WTC11 (cell line): ENCODE measurements around the gene CAPNS1. TPM values are rescaled to one million over a fixed set of nuclear protein-coding genes. Genes with fewer than 3 reads are reported as not detected.

Experiments
- ATAC-seq: fragments of 200-7000 bp; cut with Tn5 transposase; 2 replicates; pipeline ENCODE4 v1.10.0; 2021; ENCODE audit warnings: mild to moderate bottlenecking, moderate library complexity
- CTCF ChIA-PET: fragments of 300-600 bp; sonication (Branson Sonifier 250); formaldehyde crosslinking; loops from one replicate; lab custom pipeline; 2021; ENCODE audit warnings: antibody characterized with exemption; lab: Charles Lee
- POLR2A ChIA-PET: fragments of 350-600 bp; sonication (Branson Sonifier 250); formaldehyde crosslinking; loops from one replicate; lab custom pipeline; 2021; ENCODE audit warnings: antibody characterized with exemption; lab: Charles Lee
- DNase-seq: peaks from one replicate; pipeline ENCODE4 v3.0.0; 2021; ENCODE audit warnings: low spot score
- H3K27ac Mint-ChIP-seq: 2 replicates; pipeline ENCODE4 v1.8.0; 2021; ENCODE audit warnings: mixed read lengths
- H3K27me3 Mint-ChIP-seq: 2 replicates; pipeline ENCODE4 v1.8.0; 2021; ENCODE audit warnings: low read depth, mild to moderate bottlenecking, moderate library complexity, mixed read lengths
- H3K36me3 Mint-ChIP-seq: 2 replicates; pipeline ENCODE4 v1.8.0; 2021; ENCODE audit warnings: mixed read lengths
- H3K4me1 Mint-ChIP-seq: 2 replicates; pipeline ENCODE4 v1.8.0; 2022; ENCODE audit warnings: mixed read lengths
- H3K4me3 Mint-ChIP-seq: 2 replicates; pipeline ENCODE4 v1.8.0; 2021; ENCODE audit warnings: mild to moderate bottlenecking, moderate library complexity, mixed read lengths
- H3K9me3 Mint-ChIP-seq: 2 replicates; pipeline ENCODE4 v1.8.0; 2021; ENCODE audit warnings: mixed read lengths
- ATF1 ChIP-seq: sonication (generic); formaldehyde crosslinking; IDR thresholded peaks from 2 replicates; pipeline ENCODE4 v1.8.1; 2023; ENCODE audit warnings: mild to moderate bottlenecking, moderate library complexity, missing genetic modification reagents
- CREM ChIP-seq: sonication (generic); formaldehyde crosslinking; IDR thresholded peaks from 2 replicates; pipeline ENCODE4 v1.8.1; 2022; ENCODE audit warnings: mild to moderate bottlenecking, missing genetic modification reagents, moderate library complexity
- ETV6 ChIP-seq: sonication (generic); formaldehyde crosslinking; IDR thresholded peaks from 2 replicates; pipeline ENCODE4 v1.8.1; 2022; ENCODE audit warnings: mild to moderate bottlenecking, missing genetic modification reagents
- FOXJ3 ChIP-seq: sonication (generic); formaldehyde crosslinking; IDR thresholded peaks from 2 replicates; pipeline ENCODE4 v1.9.0; 2021; ENCODE audit warnings: missing genetic modification reagents, mild to moderate bottlenecking, borderline replicate concordance
- FOXK1 ChIP-seq: sonication (generic); formaldehyde crosslinking; IDR thresholded peaks from 2 replicates; pipeline ENCODE4 v1.8.0; 2022; ENCODE audit warnings: mild to moderate bottlenecking, moderate library complexity, missing genetic modification reagents
- MYBL2 ChIP-seq: sonication (generic); formaldehyde crosslinking; IDR thresholded peaks from 2 replicates; pipeline ENCODE4 v1.8.1; 2023; ENCODE audit warnings: mild to moderate bottlenecking, moderate library complexity, missing genetic modification reagents
- NR1H2 ChIP-seq: sonication (generic); formaldehyde crosslinking; IDR thresholded peaks from 2 replicates; pipeline ENCODE4 v1.9.0; 2021; ENCODE audit warnings: mild to moderate bottlenecking, moderate library complexity, missing genetic modification reagents
- NR3C1 ChIP-seq: sonication (generic); formaldehyde crosslinking; conservative IDR thresholded peaks from 2 replicates; pipeline ENCODE4 v1.8.1; 2023; ENCODE audit warnings: low read depth, mild to moderate bottlenecking, missing genetic modification reagents
- OVOL2 ChIP-seq: fragments of 250-450 bp; sonication (Bioruptor Pico); IDR thresholded peaks from 2 replicates; pipeline ENCODE4 v1.9.0; 2021; ENCODE audit warnings: mild to moderate bottlenecking, borderline replicate concordance
- SMAD3 ChIP-seq: sonication (generic); formaldehyde crosslinking; IDR thresholded peaks from 2 replicates; pipeline ENCODE4 v1.8.0; 2022; ENCODE audit warnings: missing genetic modification reagents, mild to moderate bottlenecking, borderline replicate concordance
- ZNF219 ChIP-seq: sonication (generic); formaldehyde crosslinking; IDR thresholded peaks from 2 replicates; pipeline ENCODE4 v1.8.0; 2023; ENCODE audit warnings: missing genetic modification reagents, mild to moderate bottlenecking, borderline replicate concordance
- total RNA-seq: library from RNA; stranded (reverse); gene quantifications from 3 replicates; pipeline ENCODE4 v1.2.3, GENCODE V29; 2021
- TF ChIP-seq, protein P1 (sequence below): sonication (generic); formaldehyde crosslinking; IDR thresholded peaks from 2 replicates; pipeline ENCODE4 v1.8.1; 2022; ENCODE audit warnings: low read depth, missing genetic modification reagents, borderline replicate concordance
- TF ChIP-seq, protein P2 (sequence below): sonication (generic); formaldehyde crosslinking; IDR thresholded peaks from 2 replicates; pipeline ENCODE4 v1.8.1; 2023; ENCODE audit warnings: mild to moderate bottlenecking, moderate library complexity, missing genetic modification reagents
- TF ChIP-seq, protein P3 (sequence below): fragments of 250-450 bp; sonication (Bioruptor Pico); conservative IDR thresholded peaks from 2 replicates; pipeline ENCODE4 v1.9.0; 2021; ENCODE audit warnings: mild to moderate bottlenecking
- TF ChIP-seq, protein P4 (sequence below): sonication (generic); formaldehyde crosslinking; IDR thresholded peaks from 2 replicates; pipeline ENCODE4 v1.8.0; 2022; ENCODE audit warnings: mild to moderate bottlenecking, missing genetic modification reagents
- TF ChIP-seq, protein P5 (sequence below): sonication (generic); formaldehyde crosslinking; IDR thresholded peaks from 2 replicates; pipeline ENCODE4 v1.8.0; 2022; ENCODE audit warnings: mild to moderate bottlenecking, missing genetic modification reagents
- TF ChIP-seq, protein P6 (sequence below): sonication (generic); formaldehyde crosslinking; IDR thresholded peaks from 2 replicates; pipeline ENCODE4 v1.8.1; 2022; ENCODE audit warnings: mild to moderate bottlenecking, moderate library complexity, missing genetic modification reagents
- TF ChIP-seq, protein P7 (sequence below): sonication (generic); formaldehyde crosslinking; IDR thresholded peaks from 2 replicates; pipeline ENCODE4 v1.8.1; 2023; ENCODE audit warnings: mild to moderate bottlenecking, missing genetic modification reagents
- TF ChIP-seq, protein P8 (sequence below): sonication (generic); formaldehyde crosslinking; IDR thresholded peaks from 2 replicates; pipeline ENCODE4 v1.8.1; 2023; ENCODE audit warnings: mild to moderate bottlenecking, missing genetic modification reagents

The CAPNS1 gene
- total RNA-seq, 1 experiment from 2014 or later: 358 TPM

DNA sequence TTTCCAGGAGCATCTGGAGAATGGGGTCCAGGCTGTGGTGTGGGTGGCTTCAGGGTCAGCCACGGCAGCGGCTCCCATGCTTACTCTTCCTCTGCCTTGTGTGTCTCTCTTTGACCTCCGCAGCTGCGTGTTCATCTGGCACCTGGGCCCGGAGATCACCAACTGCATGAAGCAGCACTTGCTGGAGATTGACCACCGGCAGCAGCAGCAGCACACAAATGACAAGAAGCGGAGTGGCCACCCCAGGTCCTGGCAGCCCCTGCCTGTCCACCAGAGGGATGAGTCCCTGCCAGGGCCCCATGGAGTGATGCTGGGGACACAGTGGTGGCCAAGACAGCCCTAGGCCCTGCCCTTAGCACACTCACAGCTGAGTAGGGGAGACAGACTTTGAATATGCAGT, 47.3 kb upstream of the CAPNS1 start (continued):
- TF ChIP-seq, protein P1, sequence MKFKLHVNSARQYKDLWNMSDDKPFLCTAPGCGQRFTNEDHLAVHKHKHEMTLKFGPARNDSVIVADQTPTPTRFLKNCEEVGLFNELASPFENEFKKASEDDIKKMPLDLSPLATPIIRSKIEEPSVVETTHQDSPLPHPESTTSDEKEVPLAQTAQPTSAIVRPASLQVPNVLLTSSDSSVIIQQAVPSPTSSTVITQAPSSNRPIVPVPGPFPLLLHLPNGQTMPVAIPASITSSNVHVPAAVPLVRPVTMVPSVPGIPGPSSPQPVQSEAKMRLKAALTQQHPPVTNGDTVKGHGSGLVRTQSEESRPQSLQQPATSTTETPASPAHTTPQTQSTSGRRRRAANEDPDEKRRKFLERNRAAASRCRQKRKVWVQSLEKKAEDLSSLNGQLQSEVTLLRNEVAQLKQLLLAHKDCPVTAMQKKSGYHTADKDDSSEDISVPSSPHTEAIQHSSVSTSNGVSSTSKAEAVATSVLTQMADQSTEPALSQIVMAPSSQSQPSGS (CRISPR knock-in tag): no peak

DNA sequence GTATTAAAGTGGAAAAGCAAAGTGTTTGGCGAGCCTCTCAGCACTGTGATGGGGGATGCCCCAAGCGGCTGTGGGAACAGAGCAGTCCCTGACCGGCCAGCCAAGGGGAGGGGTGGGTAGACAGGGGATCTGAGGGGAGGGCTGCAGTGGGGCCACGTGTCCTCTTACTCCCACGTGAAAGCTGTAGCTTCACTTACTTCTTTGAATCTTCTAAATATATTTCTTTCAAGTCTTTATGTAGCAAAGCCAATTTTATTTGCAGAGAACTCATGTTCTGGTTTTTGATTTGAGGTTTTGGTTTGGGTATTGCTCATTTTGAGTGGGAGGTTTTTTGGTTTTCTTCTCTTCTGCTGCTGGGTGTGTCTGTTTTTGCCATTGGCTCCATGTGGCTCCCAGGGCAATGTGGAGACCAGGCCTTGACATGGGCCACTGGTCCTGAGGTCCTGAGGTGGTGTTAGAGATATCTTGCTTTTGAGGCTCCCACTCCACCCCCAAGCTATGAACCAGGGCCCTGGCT, 46.7 kb upstream of the CAPNS1 start:
- TF ChIP-seq ZNF219 (CRISPR knock-in tag): no peak
- TF ChIP-seq FOXK1 (CRISPR knock-in tag): no peak
- TF ChIP-seq ETV6 (CRISPR knock-in tag): no peak
- TF ChIP-seq OVOL2 (CRISPR knock-in tag): no peak
- TF ChIP-seq NR1H2 (CRISPR knock-in tag): no peak
- TF ChIP-seq, protein P2, sequence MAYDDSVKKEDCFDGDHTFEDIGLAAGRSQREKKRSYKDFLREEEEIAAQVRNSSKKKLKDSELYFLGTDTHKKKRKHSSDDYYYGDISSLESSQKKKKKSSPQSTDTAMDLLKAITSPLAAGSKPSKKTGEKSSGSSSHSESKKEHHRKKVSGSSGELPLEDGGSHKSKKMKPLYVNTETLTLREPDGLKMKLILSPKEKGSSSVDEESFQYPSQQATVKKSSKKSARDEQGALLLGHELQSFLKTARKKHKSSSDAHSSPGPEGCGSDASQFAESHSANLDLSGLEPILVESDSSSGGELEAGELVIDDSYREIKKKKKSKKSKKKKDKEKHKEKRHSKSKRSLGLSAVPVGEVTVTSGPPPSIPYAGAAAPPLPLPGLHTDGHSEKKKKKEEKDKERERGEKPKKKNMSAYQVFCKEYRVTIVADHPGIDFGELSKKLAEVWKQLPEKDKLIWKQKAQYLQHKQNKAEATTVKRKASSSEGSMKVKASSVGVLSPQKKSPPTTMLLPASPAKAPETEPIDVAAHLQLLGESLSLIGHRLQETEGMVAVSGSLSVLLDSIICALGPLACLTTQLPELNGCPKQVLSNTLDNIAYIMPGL: no peak
- TF ChIP-seq, protein P3, sequence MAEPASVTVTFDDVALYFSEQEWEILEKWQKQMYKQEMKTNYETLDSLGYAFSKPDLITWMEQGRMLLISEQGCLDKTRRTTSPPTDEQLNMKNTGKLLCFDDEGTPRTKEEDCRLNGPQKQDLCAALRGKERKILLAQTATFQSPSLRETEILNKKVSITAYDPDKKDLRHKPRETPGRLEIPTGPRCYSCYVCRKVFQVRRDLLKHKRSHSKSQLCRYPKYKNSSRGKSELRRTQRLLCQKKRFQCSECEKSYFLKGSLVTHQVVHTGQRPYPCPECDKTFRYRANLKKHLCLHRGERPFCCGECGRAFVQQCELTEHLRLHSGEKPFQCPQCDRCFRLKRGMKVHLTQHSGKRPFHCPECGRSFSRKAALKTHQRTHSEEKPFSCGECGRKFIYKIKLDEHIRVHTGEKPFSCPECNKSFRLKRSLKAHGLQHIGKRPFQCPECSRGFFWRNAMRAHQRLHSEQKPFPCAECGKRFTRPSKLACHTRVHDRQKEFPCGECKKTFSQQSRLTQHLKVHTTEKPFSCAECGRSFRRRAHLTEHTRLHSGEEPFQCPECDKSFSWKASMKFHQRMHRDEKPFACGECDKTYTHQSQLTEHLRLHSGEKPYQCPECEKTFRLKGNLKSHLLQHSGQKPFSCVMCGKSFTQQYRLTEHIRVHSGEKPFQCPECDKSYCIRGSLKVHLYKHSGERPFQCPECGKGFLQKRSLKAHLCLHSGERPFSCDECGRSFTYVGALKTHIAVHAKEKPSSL (CRISPR knock-in tag): no peak
- no peak for TF ChIP-seq MYBL2 (CRISPR knock-in tag)
- TF ChIP-seq, protein P4, sequence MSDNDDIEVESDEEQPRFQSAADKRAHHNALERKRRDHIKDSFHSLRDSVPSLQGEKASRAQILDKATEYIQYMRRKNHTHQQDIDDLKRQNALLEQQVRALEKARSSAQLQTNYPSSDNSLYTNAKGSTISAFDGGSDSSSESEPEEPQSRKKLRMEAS (CRISPR knock-in tag): no peak
- TF ChIP-seq, protein P5, sequence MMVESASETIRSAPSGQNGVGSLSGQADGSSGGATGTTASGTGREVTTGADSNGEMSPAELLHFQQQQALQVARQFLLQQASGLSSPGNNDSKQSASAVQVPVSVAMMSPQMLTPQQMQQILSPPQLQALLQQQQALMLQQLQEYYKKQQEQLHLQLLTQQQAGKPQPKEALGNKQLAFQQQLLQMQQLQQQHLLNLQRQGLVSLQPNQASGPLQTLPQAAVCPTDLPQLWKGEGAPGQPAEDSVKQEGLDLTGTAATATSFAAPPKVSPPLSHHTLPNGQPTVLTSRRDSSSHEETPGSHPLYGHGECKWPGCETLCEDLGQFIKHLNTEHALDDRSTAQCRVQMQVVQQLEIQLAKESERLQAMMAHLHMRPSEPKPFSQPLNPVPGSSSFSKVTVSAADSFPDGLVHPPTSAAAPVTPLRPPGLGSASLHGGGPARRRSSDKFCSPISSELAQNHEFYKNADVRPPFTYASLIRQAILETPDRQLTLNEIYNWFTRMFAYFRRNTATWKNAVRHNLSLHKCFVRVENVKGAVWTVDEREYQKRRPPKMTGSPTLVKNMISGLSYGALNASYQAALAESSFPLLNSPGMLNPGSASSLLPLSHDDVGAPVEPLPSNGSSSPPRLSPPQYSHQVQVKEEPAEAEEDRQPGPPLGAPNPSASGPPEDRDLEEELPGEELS (CRISPR knock-in tag): no peak
- no peak for TF ChIP-seq NR3C1 (CRISPR knock-in tag)
- no peak for TF ChIP-seq SMAD3 (CRISPR knock-in tag)
- Mint-ChIP-seq H3K36me3 (peaks cover 45% of the 10 kb centered on the region), H3K27me3 (no peaks in the 10 kb centered on the region), H3K4me3 (no peak overlapping the region), H3K4me1 (no peaks in the 10 kb centered on the region), H3K27ac (no peak overlapping the region), H3K9me3 (no peaks in the 10 kb centered on the region)
- ATAC-seq (no peak), DNase-seq (no peak)
- ChIA-PET POLR2A (no interaction called here), CTCF (no interaction called here)

DNA sequence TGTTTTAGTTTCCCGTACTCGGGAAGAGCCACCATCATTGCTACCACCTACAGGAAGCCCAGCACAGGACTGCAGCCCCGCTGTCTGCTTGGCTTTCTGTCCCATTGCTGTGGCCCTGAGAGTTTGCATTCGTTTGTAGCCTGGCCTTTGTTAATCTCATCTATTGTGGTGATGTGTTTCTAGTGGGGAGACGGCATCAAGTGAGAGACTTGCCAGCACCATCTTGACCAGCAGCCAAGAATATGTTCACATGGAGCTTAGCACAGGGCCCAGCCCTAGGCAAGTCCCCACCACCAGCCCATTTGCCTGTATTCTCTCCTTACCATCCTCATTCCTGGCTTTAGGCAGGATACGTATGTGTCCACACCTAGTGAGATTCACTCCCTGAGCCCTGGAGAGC, 46.2 kb upstream of the CAPNS1 start:
- POLR2A ChIA-PET: no interaction called here
- ATAC-seq: no peak
- Mint-ChIP-seq H3K4me3 (no peak overlapping the region), H3K4me1 (no peaks in the 10 kb centered on the region), H3K27ac (no peak overlapping the region), H3K9me3 (no peaks in the 10 kb centered on the region), H3K36me3 (peaks cover 44% of the 10 kb centered on the region), H3K27me3 (no peaks in the 10 kb centered on the region)
- no peak for TF ChIP-seq CREM (CRISPR knock-in tag)
- TF ChIP-seq, protein P6, sequence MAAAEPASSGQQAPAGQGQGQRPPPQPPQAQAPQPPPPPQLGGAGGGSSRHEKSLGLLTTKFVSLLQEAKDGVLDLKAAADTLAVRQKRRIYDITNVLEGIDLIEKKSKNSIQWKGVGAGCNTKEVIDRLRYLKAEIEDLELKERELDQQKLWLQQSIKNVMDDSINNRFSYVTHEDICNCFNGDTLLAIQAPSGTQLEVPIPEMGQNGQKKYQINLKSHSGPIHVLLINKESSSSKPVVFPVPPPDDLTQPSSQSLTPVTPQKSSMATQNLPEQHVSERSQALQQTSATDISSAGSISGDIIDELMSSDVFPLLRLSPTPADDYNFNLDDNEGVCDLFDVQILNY (CRISPR knock-in tag): no peak
- no peak for TF ChIP-seq FOXJ3 (CRISPR knock-in tag)
- TF ChIP-seq, protein P7, sequence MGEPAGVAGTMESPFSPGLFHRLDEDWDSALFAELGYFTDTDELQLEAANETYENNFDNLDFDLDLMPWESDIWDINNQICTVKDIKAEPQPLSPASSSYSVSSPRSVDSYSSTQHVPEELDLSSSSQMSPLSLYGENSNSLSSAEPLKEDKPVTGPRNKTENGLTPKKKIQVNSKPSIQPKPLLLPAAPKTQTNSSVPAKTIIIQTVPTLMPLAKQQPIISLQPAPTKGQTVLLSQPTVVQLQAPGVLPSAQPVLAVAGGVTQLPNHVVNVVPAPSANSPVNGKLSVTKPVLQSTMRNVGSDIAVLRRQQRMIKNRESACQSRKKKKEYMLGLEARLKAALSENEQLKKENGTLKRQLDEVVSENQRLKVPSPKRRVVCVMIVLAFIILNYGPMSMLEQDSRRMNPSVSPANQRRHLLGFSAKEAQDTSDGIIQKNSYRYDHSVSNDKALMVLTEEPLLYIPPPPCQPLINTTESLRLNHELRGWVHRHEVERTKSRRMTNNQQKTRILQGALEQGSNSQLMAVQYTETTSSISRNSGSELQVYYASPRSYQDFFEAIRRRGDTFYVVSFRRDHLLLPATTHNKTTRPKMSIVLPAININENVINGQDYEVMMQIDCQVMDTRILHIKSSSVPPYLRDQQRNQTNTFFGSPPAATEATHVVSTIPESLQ (CRISPR knock-in tag): no peak
- TF ChIP-seq, protein P8, sequence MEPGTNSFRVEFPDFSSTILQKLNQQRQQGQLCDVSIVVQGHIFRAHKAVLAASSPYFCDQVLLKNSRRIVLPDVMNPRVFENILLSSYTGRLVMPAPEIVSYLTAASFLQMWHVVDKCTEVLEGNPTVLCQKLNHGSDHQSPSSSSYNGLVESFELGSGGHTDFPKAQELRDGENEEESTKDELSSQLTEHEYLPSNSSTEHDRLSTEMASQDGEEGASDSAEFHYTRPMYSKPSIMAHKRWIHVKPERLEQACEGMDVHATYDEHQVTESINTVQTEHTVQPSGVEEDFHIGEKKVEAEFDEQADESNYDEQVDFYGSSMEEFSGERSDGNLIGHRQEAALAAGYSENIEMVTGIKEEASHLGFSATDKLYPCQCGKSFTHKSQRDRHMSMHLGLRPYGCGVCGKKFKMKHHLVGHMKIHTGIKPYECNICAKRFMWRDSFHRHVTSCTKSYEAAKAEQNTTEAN (CRISPR knock-in tag): no peak
- TF ChIP-seq ATF1 (CRISPR knock-in tag): no peak
- TF ChIP-seq, all 79 proteins: peak for 0
- no peak for DNase-seq
- CTCF ChIA-PET: no interaction called here
